Neural cell (in vitro differentiated cells): ENCODE data around the gene TMEM200C. TPM values are rescaled to one million over a fixed set of nuclear protein-coding genes. Genes with fewer than 3 reads are reported as not detected.

ENCODE experiments used
- H2AFZ ChIP-seq: fragments of 200-600, 300-800 bp; sonication (generic), shearing (Covaris generic); 2 replicates; pipeline ENCODE4 v1.6.0; 2014; ENCODE audit warnings: low read depth, mild to moderate bottlenecking, antibody characterized with exemption, low read length, moderate library complexity
- H3F3A ChIP-seq: fragments of 200-600 bp; shearing (Covaris generic); 2 replicates; pipeline ENCODE4 v1.6.1; 2016; ENCODE audit warnings: mild to moderate bottlenecking, moderate library complexity, mixed read lengths, antibody characterized with exemption, low read length; ENCODE audit not compliant: insufficient read depth, poor library complexity, severe bottlenecking
- H3K27ac ChIP-seq: fragments of 200-600, 300-800 bp; sonication (generic), shearing (Covaris generic); 2 replicates; pipeline ENCODE4 v1.5.1; 2014; ENCODE audit warnings: mild to moderate bottlenecking, low read length, moderate library complexity
- H3K27me3 ChIP-seq: fragments of 300-800, 200-600 bp; sonication (generic), shearing (Covaris generic); 2 replicates; pipeline ENCODE4 v1.6.0; 2014; ENCODE audit warnings: mild to moderate bottlenecking, low read depth, low read length, moderate library complexity; ENCODE audit not compliant: insufficient read depth
- H3K36me3 ChIP-seq: fragments of 300-800, 200-600 bp; sonication (generic), shearing (Covaris generic); 2 replicates; pipeline ENCODE4 v1.5.1; 2014; ENCODE audit warnings: mild to moderate bottlenecking, antibody characterized with exemption, low read length, moderate library complexity; ENCODE audit not compliant: insufficient read depth
- H3K4me2 ChIP-seq: fragments of 300-800, 200-600 bp; sonication (generic), shearing (Covaris generic); 2 replicates; pipeline ENCODE4 v1.6.0; 2014; ENCODE audit warnings: mild to moderate bottlenecking, low read length
- H3K4me3 ChIP-seq: fragments of 300-800, 200-600 bp; sonication (generic), shearing (Covaris generic); 2 replicates; pipeline ENCODE4 v1.5.1; 2014; ENCODE audit warnings: mild to moderate bottlenecking, low read length, moderate library complexity
- H3K79me2 ChIP-seq: fragments of 200-600 bp; shearing (Covaris generic); replicated peaks from 2 replicates; pipeline ENCODE4 v1.6.0; 2014; ENCODE audit warnings: mild to moderate bottlenecking, low read length, moderate library complexity; ENCODE audit not compliant: insufficient read depth
- H3K9ac ChIP-seq: fragments of 300-800, 200-600 bp; sonication (generic), shearing (Covaris generic); 2 replicates; pipeline ENCODE4 v1.6.1; 2016; ENCODE audit warnings: mild to moderate bottlenecking, low read length, mixed read lengths
- H3K9me2 ChIP-seq: fragments of 200-600 bp; shearing (Covaris generic); 2 replicates; pipeline ENCODE4 v1.6.1; 2016; ENCODE audit warnings: mild to moderate bottlenecking, low read length, mixed read lengths; ENCODE audit not compliant: insufficient read depth
- H3K9me3 ChIP-seq: fragments of 200-600, 300-800 bp; sonication (generic), shearing (Covaris generic); 2 replicates; pipeline ENCODE4 v1.6.1; 2016; ENCODE audit warnings: mild to moderate bottlenecking, mixed run types, low read length, moderate library complexity, mixed read lengths
- H4K20me1 ChIP-seq: fragments of 200-600 bp; shearing (Covaris generic); 2 replicates; pipeline ENCODE4 v1.6.1; 2016; ENCODE audit warnings: mild to moderate bottlenecking, mixed run types; ENCODE audit not compliant: insufficient read depth
- EP300 ChIP-seq: fragments of 450-650 bp; conservative IDR thresholded peaks from 2 replicates; pipeline ENCODE4 v1.6.1; 2014; ENCODE audit warnings: antibody characterized with exemption, mild to moderate bottlenecking, moderate library complexity; ENCODE audit not compliant: poor library complexity, severe bottlenecking
- EZH2 ChIP-seq: fragments of 200-600, 300-800 bp; shearing (Covaris generic), sonication (generic); IDR thresholded peaks from 2 replicates; pipeline ENCODE4 v1.6.1; 2014; ENCODE audit warnings: antibody characterized with exemption, low read length, borderline replicate concordance, mild to moderate bottlenecking; ENCODE audit not compliant: insufficient read depth, poor library complexity, severe bottlenecking
- MXI1 ChIP-seq: fragments of 450-650 bp; conservative IDR thresholded peaks from 2 replicates; pipeline ENCODE4 v1.6.1; 2014; ENCODE audit warnings: antibody characterized with exemption, mild to moderate bottlenecking; ENCODE audit not compliant: poor library complexity, severe bottlenecking
- POLR2AphosphoS5 ChIP-seq: IDR thresholded peaks from 2 replicates; pipeline ENCODE4 v1.6.1; 2012
- RAD21 ChIP-seq: fragments of 450-650 bp; conservative IDR thresholded peaks from 2 replicates; pipeline ENCODE4 v1.6.1; 2014; ENCODE audit warnings: antibody characterized with exemption, mild to moderate bottlenecking, moderate library complexity
- SMC3 ChIP-seq: fragments of 450-650 bp; conservative IDR thresholded peaks from 2 replicates; pipeline ENCODE4 v1.6.1; 2014; ENCODE audit warnings: antibody characterized with exemption, mild to moderate bottlenecking, moderate library complexity; ENCODE audit not compliant: poor library complexity
- TAF1 ChIP-seq: IDR thresholded peaks from 2 replicates; pipeline ENCODE4 v1.6.1; 2012; ENCODE audit warnings: low read depth
- polyA plus RNA-seq: library from polyadenylated mRNA; depleted of rRNA; stranded (reverse); fragments of >200 nt; gene quantifications from 2 replicates; pipeline ENCODE4 v1.2.3, GENCODE V29; 2014
- TF ChIP-seq, protein P1 (sequence below): IDR thresholded peaks from 2 replicates; pipeline ENCODE4 v1.6.1; 2012; ENCODE audit warnings: borderline replicate concordance
- TF ChIP-seq, protein P2 (sequence below): fragments of 450-650 bp; IDR thresholded peaks from 2 replicates; pipeline ENCODE4 v1.5.1; 2014; ENCODE audit warnings: antibody characterized with exemption, mild to moderate bottlenecking, moderate library complexity; ENCODE audit not compliant: poor library complexity, severe bottlenecking

The TMEM200C gene
- polyA plus RNA-seq, 1 donor from 2014 or later: 8.2 TPM

DNA sequence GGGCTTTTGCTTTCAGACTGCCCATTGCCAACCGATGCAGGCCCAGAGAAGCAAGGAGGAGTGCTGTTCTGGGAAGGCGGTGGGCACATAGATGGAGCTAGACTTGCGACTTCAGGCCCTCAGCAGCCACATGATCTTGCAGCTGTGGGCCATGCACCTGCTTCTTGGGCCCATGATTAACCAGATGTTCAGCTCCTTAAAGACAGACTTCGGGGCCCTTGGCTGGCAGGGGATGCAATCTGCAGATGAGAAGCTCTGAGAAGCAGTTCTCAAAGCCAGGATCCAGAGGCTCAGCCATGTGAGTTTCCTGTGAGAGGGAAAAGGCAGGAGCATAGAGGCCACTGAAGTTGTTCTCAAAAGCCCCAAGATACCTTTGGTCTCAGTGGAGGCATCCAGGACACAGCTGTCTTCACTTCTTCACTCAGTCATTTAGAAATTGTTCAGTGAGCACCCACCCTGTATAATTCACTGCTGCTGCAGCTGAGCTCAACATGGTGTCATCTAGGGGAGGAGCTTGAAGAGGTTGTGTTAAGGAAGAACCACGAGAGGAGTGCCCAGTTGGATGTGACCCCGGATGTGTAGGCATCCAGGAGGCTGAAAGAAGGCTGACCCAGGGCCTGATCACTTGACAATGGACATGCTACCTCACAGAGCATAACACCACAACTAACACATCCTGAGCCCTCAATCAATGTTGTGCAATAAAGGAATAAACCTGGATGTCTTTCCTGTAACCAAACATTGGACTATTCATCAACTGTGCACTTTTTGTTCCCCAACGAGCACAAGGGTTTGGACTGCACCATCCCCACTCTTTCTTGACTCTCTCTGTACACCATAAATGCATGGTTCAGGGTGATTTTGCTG lies 44.7 kb upstream of the TMEM200C start:
- TF ChIP-seq RAD21 (no peak), MXI1 (no peak), EZH2 (no peak), EP300 (no peak), POLR2AphosphoS5 (no peak), TAF1 (no peak), SMC3 (no peak)
- TF ChIP-seq, protein P1, sequence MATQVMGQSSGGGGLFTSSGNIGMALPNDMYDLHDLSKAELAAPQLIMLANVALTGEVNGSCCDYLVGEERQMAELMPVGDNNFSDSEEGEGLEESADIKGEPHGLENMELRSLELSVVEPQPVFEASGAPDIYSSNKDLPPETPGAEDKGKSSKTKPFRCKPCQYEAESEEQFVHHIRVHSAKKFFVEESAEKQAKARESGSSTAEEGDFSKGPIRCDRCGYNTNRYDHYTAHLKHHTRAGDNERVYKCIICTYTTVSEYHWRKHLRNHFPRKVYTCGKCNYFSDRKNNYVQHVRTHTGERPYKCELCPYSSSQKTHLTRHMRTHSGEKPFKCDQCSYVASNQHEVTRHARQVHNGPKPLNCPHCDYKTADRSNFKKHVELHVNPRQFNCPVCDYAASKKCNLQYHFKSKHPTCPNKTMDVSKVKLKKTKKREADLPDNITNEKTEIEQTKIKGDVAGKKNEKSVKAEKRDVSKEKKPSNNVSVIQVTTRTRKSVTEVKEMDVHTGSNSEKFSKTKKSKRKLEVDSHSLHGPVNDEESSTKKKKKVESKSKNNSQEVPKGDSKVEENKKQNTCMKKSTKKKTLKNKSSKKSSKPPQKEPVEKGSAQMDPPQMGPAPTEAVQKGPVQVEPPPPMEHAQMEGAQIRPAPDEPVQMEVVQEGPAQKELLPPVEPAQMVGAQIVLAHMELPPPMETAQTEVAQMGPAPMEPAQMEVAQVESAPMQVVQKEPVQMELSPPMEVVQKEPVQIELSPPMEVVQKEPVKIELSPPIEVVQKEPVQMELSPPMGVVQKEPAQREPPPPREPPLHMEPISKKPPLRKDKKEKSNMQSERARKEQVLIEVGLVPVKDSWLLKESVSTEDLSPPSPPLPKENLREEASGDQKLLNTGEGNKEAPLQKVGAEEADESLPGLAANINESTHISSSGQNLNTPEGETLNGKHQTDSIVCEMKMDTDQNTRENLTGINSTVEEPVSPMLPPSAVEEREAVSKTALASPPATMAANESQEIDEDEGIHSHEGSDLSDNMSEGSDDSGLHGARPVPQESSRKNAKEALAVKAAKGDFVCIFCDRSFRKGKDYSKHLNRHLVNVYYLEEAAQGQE: no peak
- TF ChIP-seq, protein P2, sequence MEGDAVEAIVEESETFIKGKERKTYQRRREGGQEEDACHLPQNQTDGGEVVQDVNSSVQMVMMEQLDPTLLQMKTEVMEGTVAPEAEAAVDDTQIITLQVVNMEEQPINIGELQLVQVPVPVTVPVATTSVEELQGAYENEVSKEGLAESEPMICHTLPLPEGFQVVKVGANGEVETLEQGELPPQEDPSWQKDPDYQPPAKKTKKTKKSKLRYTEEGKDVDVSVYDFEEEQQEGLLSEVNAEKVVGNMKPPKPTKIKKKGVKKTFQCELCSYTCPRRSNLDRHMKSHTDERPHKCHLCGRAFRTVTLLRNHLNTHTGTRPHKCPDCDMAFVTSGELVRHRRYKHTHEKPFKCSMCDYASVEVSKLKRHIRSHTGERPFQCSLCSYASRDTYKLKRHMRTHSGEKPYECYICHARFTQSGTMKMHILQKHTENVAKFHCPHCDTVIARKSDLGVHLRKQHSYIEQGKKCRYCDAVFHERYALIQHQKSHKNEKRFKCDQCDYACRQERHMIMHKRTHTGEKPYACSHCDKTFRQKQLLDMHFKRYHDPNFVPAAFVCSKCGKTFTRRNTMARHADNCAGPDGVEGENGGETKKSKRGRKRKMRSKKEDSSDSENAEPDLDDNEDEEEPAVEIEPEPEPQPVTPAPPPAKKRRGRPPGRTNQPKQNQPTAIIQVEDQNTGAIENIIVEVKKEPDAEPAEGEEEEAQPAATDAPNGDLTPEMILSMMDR: no peak
- Histone ChIP-seq H3K27me3 (no peaks in the 10 kb centered on the region), H3K9ac (no peak overlapping the region), H3F3A (no peaks in the 10 kb centered on the region), H3K4me2 (no peak overlapping the region), H3K27ac (no peak overlapping the region), H3K9me3 (no peaks in the 10 kb centered on the region), H3K36me3 (no peaks in the 10 kb centered on the region), H3K79me2 (no peaks in the 10 kb centered on the region), H3K4me3 (no peak overlapping the region), H2AFZ (no peak overlapping the region), H4K20me1 (no peaks in the 10 kb centered on the region), H3K9me2 (no peaks in the 10 kb centered on the region)

DNA sequence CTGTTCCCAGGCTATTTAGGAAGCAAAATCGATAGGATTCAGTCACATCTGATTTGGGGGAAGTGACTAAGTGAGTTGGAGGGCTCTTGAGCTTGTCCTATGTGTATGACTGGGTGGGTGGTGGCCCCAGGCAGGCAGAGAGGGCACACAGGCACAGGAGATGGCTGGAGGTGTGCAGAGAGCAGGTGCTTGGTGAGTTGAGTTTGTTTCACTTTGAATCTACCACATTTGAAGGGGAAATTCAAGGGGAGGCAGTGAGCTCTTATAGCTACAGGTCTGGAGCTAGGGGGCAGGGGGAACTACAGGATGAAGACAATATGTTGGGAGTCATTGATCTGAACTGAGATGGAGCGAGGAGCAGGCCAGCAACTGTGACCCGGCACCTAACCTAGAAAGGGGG lies 42.5 kb upstream of the TMEM200C start:
- Histone ChIP-seq H3K9ac (no peak overlapping the region), H3K9me2 (no peaks in the 10 kb centered on the region), H3K36me3 (no peaks in the 10 kb centered on the region), H3K27me3 (no peaks in the 10 kb centered on the region), H3K4me3 (no peak overlapping the region), H3K79me2 (no peaks in the 10 kb centered on the region), H3F3A (no peaks in the 10 kb centered on the region), H4K20me1 (no peaks in the 10 kb centered on the region), H3K9me3 (no peaks in the 10 kb centered on the region), H3K27ac (no peak overlapping the region), H2AFZ (no peak overlapping the region), H3K4me2 (no peak overlapping the region)
- TF ChIP-seq, protein P2: no peak
- TF ChIP-seq EZH2 (no peak), SMC3 (no peak), POLR2AphosphoS5 (no peak), EP300 (no peak), RAD21 (no peak), MXI1 (no peak), TAF1 (no peak)
- TF ChIP-seq, protein P1: no peak
